ENCODE results near the gene ACAP3.

ACAP3 gene

GRCh38 chr1:1307923-1308755 is at the start of gene ACAP3, which contains the start of gene PUSL1:
TSS of gene ACAP3 (minus strand) at chr1:1307930. CDS start at chr1:1307815, 115 bp downstream.
TSS of gene PUSL1 (plus strand) at chr1:1308597. CDS start at chr1:1308644, 47 bp downstream.
- 0 out of 2 replicates have a peak, but pooled peaks have one; percentile 42 for TF ChIP-seq LEF1 (IDR thresholded peaks at IDR 0.05; ENCODE audit: borderline replicate concordance)
- TF ChIP-seq ARNT (IDR thresholded peaks at IDR 0.05), result 0 out of 2 replicates have a peak, but pooled peaks have one; percentile 32
- TF ChIP-seq FOXM1 (IDR thresholded peaks at IDR 0.05; ENCODE audit: borderline replicate concordance), result peak; percentile 18; the same call in 1 of the 2 replicates
- peak; percentile 67 for TF ChIP-seq L3MBTL2 (conservative IDR thresholded peaks at IDR 0.05)
- no peak for TF ChIP-seq BHLHE40 (IDR thresholded peaks at IDR 0.05; ENCODE audit: borderline replicate concordance)
- peak; percentile 29; the same call in 1 of the 2 replicates for TF ChIP-seq ELF4 (IDR thresholded peaks at IDR 0.05)
- TF ChIP-seq FOXK2 (IDR thresholded peaks at IDR 0.05), result no peak
- TF ChIP-seq TARDBP (IDR thresholded peaks at IDR 0.05), result no peak
- TF ChIP-seq CTBP1 (IDR thresholded peaks at IDR 0.05; ENCODE audit: borderline replicate concordance), result 0 out of 2 replicates have a peak, but pooled peaks have one; percentile 33
- no peak for TF ChIP-seq HDGF (IDR thresholded peaks at IDR 0.05; ENCODE audit: borderline replicate concordance)
- CTCF ChIA-PET, result no interaction called here
- POLR2A ChIA-PET, result no interaction called here
- DNase-seq (ENCODE audit: extremely low spot score), result peak; percentile 96

- ChIA-PET POLR2A (interaction anchor here (2.3 kb wide), 1 partner anchor 18 kb away, joined by 8 read pairs; the partner anchor contains the start of gene AURKAIP1), CTCF (interaction anchor here (0.8 kb wide), 1 partner anchor 15 kb away, joined by 4 read pairs; no protein-coding TSS in a partner anchor)
- TF ChIP-seq NFRKB (IDR thresholded peaks at IDR 0.05) (no peak), ELF4 (IDR thresholded peaks at IDR 0.05) (no peak), ARNT (IDR thresholded peaks at IDR 0.05) (no peak), L3MBTL2 (conservative IDR thresholded peaks at IDR 0.05) (no peak), SP1 (IDR thresholded peaks at IDR 0.05) (no peak), CTBP1 (IDR thresholded peaks at IDR 0.05; ENCODE audit: borderline replicate concordance) (no peak), FOXM1 (IDR thresholded peaks at IDR 0.05; ENCODE audit: borderline replicate concordance) (no peak), PKNOX1 (IDR thresholded peaks at IDR 0.05) (no peak), BHLHE40 (IDR thresholded peaks at IDR 0.05; ENCODE audit: borderline replicate concordance) (no peak), FOXK2 (IDR thresholded peaks at IDR 0.05) (no peak), LEF1 (IDR thresholded peaks at IDR 0.05; ENCODE audit: borderline replicate concordance) (no peak), HDGF (IDR thresholded peaks at IDR 0.05; ENCODE audit: borderline replicate concordance) (no peak), ZNF384 (IDR thresholded peaks at IDR 0.05) (no peak), SUZ12 (IDR thresholded peaks at IDR 0.05) (no peak), FOXA1 (IDR thresholded peaks at IDR 0.05) (no peak), TARDBP (IDR thresholded peaks at IDR 0.05) (no peak)
- DNase-seq (ENCODE audit: extremely low spot score), result no peak
Observed at GRCh38 chr1:1356796-1357401, 49.2 kb upstream of the ACAP3 start.

GRCh38 chr1:1356166-1356795 is 48.6 kb upstream of the ACAP3 start:
- no peak for TF ChIP-seq TARDBP (IDR thresholded peaks at IDR 0.05)
- TF ChIP-seq L3MBTL2 (conservative IDR thresholded peaks at IDR 0.05), result no peak
- no peak for TF ChIP-seq ARNT (IDR thresholded peaks at IDR 0.05)
- TF ChIP-seq ZNF384 (IDR thresholded peaks at IDR 0.05), result no peak
- TF ChIP-seq BHLHE40 (IDR thresholded peaks at IDR 0.05; ENCODE audit: borderline replicate concordance), result no peak
- no peak for TF ChIP-seq CTBP1 (IDR thresholded peaks at IDR 0.05; ENCODE audit: borderline replicate concordance)
- DNase-seq (ENCODE audit: extremely low spot score), result no peak
- ChIA-PET CTCF (no interaction called here), POLR2A (interaction anchor here (1.0 kb wide), 1 partner anchor 19 kb away, joined by 3 read pairs; the partner anchor contains the start of gene AURKAIP1)

- POLR2A ChIA-PET, result interaction anchor here (1.0 kb wide), 1 partner anchor 20 kb away, joined by 3 read pairs; the partner anchor contains the start of gene AURKAIP1
- CTCF ChIA-PET, result no interaction called here
- DNase-seq (ENCODE audit: extremely low spot score), result no peak
Observed at GRCh38 chr1:1355416-1355815, 47.7 kb upstream of the ACAP3 start.

More at GRCh38 chr1:1355416-1355815, 47.7 kb upstream of the ACAP3 start:
- TF ChIP-seq LEF1 (IDR thresholded peaks at IDR 0.05; ENCODE audit: borderline replicate concordance), result no peak
- no peak for TF ChIP-seq PKNOX1 (IDR thresholded peaks at IDR 0.05)
- no peak for TF ChIP-seq ELF4 (IDR thresholded peaks at IDR 0.05)
- no peak for TF ChIP-seq FOXM1 (IDR thresholded peaks at IDR 0.05; ENCODE audit: borderline replicate concordance)
- TF ChIP-seq HDGF (IDR thresholded peaks at IDR 0.05; ENCODE audit: borderline replicate concordance), result no peak
- TF ChIP-seq L3MBTL2 (conservative IDR thresholded peaks at IDR 0.05), result no peak
- no peak for TF ChIP-seq TARDBP (IDR thresholded peaks at IDR 0.05)
- no peak for TF ChIP-seq CTBP1 (IDR thresholded peaks at IDR 0.05; ENCODE audit: borderline replicate concordance)
- no peak for TF ChIP-seq SUZ12 (IDR thresholded peaks at IDR 0.05)
- no peak for TF ChIP-seq FOXK2 (IDR thresholded peaks at IDR 0.05)
- no peak for TF ChIP-seq NFRKB (IDR thresholded peaks at IDR 0.05)
- TF ChIP-seq BHLHE40 (IDR thresholded peaks at IDR 0.05; ENCODE audit: borderline replicate concordance), result no peak
- TF ChIP-seq SP1 (IDR thresholded peaks at IDR 0.05), result no peak
- TF ChIP-seq ZNF384 (IDR thresholded peaks at IDR 0.05), result no peak

Data from HEK293T (cell line).